Aortic smooth muscle cell (primary cell): Measurements from ENCODE around the gene CCNT1. TPM values are rescaled to one million over a fixed set of nuclear protein-coding genes. Genes with fewer than 3 reads are reported as not detected.

Experiments used
- total RNA-seq: library from RNA; depleted of rRNA; stranded (reverse); fragments of >200 nt; gene quantifications from 2 replicates; pipeline ENCODE4 v1.2.3, GENCODE V29; 2014

CCNT1 gene
- 19.6 and 19.9 TPM in 2 replicates for total RNA-seq

GRCh38 chr12:48716493-48717251 lies at the start of gene CCNT1:
Gene CCNT1, minus strand, starts transcription at chr12:48716707. Its CDS starts 32 bp downstream, at chr12:48716675.

GRCh38 chr12:48681710-48682532 lies 34.6 kb downstream of the CCNT1 start, which contains the start of gene KANSL2:
Gene KANSL2, minus strand, starts transcription at chr12:48682238. Its CDS starts 606 bp downstream, at chr12:48681632.

Other genes starting within 250 kb of the CCNT1 start
- 0.12 TPM in 1 of 2 replicates, not detected in the other for gene ANP32D, start 244.1 kb downstream of the CCNT1 start, total RNA-seq
- gene C12orf54, start 234.2 kb downstream of the CCNT1 start, total RNA-seq = not detected in 2 replicates
- not detected in 2 replicates for gene OR8S1, start 191.1 kb downstream of the CCNT1 start, total RNA-seq
- gene LALBA, start 146.7 kb downstream of the CCNT1 start, total RNA-seq = not detected in 2 replicates
- gene KANSL2, start 34.5 kb downstream of the CCNT1 start, total RNA-seq = 34.0 and 37.8 TPM in 2 replicates
- gene ADCY6, start 72.4 kb upstream of the CCNT1 start, total RNA-seq = 126 and 132 TPM in 2 replicates
- 14.7 and 20.7 TPM in 2 replicates for gene CACNB3, start 101.8 kb upstream of the CCNT1 start, total RNA-seq
- gene DDX23, start 135.5 kb upstream of the CCNT1 start, total RNA-seq = 73.4 and 99.9 TPM in 2 replicates
- 0.40 and 0.62 TPM in 2 replicates for gene RND1, start 149.2 kb upstream of the CCNT1 start, total RNA-seq
- gene FKBP11, start 208.8 kb upstream of the CCNT1 start, total RNA-seq = 15.9 and 16.8 TPM in 2 replicates
- gene ARF3, start 240.8 kb upstream of the CCNT1 start, total RNA-seq = 34.9 and 38.1 TPM in 2 replicates